ENCODE results near the gene PFDN2.

GRCh38 chr1:161145832-161146231 is 28.0 kb upstream of the PFDN2 start:
- no peak for TF ChIP-seq CTCF (IDR thresholded peaks at IDR 0.05 in 8 of 11, conservative IDR thresholded peaks at IDR 0.05 in 3 of 11)
- TF ChIP-seq POLR2A (IDR thresholded peaks at IDR 0.05): no peak
